ENCODE data around the gene PLCZ1.
"Not testable (repeated sequence)": the region's sequence is repeated elsewhere in the genome, so short reads cannot be mapped to it uniquely, and the experiment has no call there.

PLCZ1 gene

GRCh38 chr12:18737819-18738218 is at the start of gene PLCZ1, which contains the start of gene CAPZA3:
Gene PLCZ1 (minus strand): TSS chr12:18738012. CDS start chr12:18737371, 641 bp downstream.
Gene CAPZA3 (plus strand): TSS chr12:18738119. CDS start chr12:18738269, 150 bp downstream.
- no peak for DNase-seq

GRCh38 chr12:18785465-18785864 is 47.7 kb upstream of the PLCZ1 start:
- DNase-seq, result not testable (repeated sequence)

GRCh38 chr12:18782827-18783226 is 45.0 kb upstream of the PLCZ1 start:
- no peak for DNase-seq

GRCh38 chr12:18766479-18766878 is 28.7 kb upstream of the PLCZ1 start:
- DNase-seq, result not testable (repeated sequence)

- DNase-seq, result no peak
Measured at GRCh38 chr12:18755341-18755740, 17.5 kb upstream of the PLCZ1 start.

GRCh38 chr12:18754124-18754707 is 16.4 kb upstream of the PLCZ1 start:
- no peak for DNase-seq

- DNase-seq, result no peak
Measured at GRCh38 chr12:18753481-18754123, 15.8 kb upstream of the PLCZ1 start.

GRCh38 chr12:18752947-18753346 is 15.1 kb upstream of the PLCZ1 start:
- DNase-seq, result no peak

- DNase-seq, result no peak
Measured at GRCh38 chr12:18752280-18752920, 14.6 kb upstream of the PLCZ1 start.

- no peak for DNase-seq
Measured at GRCh38 chr12:18751866-18752265, 14.1 kb upstream of the PLCZ1 start.

- DNase-seq, result no peak
Measured at GRCh38 chr12:18750085-18750484, 12.3 kb upstream of the PLCZ1 start.

GRCh38 chr12:18749386-18749957 is 11.7 kb upstream of the PLCZ1 start:
- no peak for DNase-seq

- no peak for DNase-seq
Measured at GRCh38 chr12:18747895-18748294, 10.1 kb upstream of the PLCZ1 start.

- no peak for DNase-seq
Measured at GRCh38 chr12:18731156-18731555, 6.7 kb downstream of the PLCZ1 start.

GRCh38 chr12:18723752-18724151 is 14.1 kb downstream of the PLCZ1 start:
- DNase-seq, result no peak

- DNase-seq, result no peak
Measured at GRCh38 chr12:18721452-18721851, 16.4 kb downstream of the PLCZ1 start.

GRCh38 chr12:18720690-18721089 is 17.1 kb downstream of the PLCZ1 start:
- DNase-seq, result no peak

- DNase-seq, result no peak
Measured at GRCh38 chr12:18719922-18720510, 17.8 kb downstream of the PLCZ1 start.

- DNase-seq, result no peak
Measured at GRCh38 chr12:18718462-18718861, 19.4 kb downstream of the PLCZ1 start.

GRCh38 chr12:18716236-18716635 is 21.6 kb downstream of the PLCZ1 start:
- no peak for DNase-seq

GRCh38 chr12:18706798-18707197 is 31.0 kb downstream of the PLCZ1 start:
- no peak for DNase-seq

- DNase-seq, result no peak
Measured at GRCh38 chr12:18703911-18704310, 33.9 kb downstream of the PLCZ1 start.

GRCh38 chr12:18703321-18703720 is 34.5 kb downstream of the PLCZ1 start:
- no peak for DNase-seq

- no peak for DNase-seq
Measured at GRCh38 chr12:18700271-18700670, 37.5 kb downstream of the PLCZ1 start.
